ENCODE measurements around the gene ROBO1. TPM values are rescaled to one million over a fixed set of nuclear protein-coding genes. Genes with fewer than 3 reads are reported as not detected.

Gene ROBO1
- total and polyA plus RNA-seq, 2 of the 8 experiments (the other 6 are each of a cell fraction or from before 2014, with no cell fraction given), result 51.4 to 91.0 TPM

DNA sequence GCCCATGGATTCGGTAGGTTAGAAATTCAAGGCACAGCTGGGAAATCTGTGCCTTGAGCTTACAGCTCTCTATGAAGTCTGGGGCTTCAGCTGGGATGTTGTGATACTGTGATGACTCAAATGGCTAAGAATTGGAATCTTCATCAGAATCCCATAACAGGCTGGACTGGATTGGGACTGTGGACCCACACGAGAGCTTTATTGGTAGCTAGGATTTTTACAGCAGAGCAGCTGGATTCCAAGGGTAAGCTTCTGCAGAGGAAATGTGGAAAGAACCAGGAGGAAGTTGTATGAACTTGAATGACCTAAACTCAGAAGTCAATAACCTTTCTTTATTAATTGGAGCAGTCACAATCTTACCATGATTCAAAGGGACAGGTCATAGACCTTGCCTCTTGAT lies 1187.1 kb downstream of the ROBO1 start (continued):
- TF ChIP-seq, protein P1, sequence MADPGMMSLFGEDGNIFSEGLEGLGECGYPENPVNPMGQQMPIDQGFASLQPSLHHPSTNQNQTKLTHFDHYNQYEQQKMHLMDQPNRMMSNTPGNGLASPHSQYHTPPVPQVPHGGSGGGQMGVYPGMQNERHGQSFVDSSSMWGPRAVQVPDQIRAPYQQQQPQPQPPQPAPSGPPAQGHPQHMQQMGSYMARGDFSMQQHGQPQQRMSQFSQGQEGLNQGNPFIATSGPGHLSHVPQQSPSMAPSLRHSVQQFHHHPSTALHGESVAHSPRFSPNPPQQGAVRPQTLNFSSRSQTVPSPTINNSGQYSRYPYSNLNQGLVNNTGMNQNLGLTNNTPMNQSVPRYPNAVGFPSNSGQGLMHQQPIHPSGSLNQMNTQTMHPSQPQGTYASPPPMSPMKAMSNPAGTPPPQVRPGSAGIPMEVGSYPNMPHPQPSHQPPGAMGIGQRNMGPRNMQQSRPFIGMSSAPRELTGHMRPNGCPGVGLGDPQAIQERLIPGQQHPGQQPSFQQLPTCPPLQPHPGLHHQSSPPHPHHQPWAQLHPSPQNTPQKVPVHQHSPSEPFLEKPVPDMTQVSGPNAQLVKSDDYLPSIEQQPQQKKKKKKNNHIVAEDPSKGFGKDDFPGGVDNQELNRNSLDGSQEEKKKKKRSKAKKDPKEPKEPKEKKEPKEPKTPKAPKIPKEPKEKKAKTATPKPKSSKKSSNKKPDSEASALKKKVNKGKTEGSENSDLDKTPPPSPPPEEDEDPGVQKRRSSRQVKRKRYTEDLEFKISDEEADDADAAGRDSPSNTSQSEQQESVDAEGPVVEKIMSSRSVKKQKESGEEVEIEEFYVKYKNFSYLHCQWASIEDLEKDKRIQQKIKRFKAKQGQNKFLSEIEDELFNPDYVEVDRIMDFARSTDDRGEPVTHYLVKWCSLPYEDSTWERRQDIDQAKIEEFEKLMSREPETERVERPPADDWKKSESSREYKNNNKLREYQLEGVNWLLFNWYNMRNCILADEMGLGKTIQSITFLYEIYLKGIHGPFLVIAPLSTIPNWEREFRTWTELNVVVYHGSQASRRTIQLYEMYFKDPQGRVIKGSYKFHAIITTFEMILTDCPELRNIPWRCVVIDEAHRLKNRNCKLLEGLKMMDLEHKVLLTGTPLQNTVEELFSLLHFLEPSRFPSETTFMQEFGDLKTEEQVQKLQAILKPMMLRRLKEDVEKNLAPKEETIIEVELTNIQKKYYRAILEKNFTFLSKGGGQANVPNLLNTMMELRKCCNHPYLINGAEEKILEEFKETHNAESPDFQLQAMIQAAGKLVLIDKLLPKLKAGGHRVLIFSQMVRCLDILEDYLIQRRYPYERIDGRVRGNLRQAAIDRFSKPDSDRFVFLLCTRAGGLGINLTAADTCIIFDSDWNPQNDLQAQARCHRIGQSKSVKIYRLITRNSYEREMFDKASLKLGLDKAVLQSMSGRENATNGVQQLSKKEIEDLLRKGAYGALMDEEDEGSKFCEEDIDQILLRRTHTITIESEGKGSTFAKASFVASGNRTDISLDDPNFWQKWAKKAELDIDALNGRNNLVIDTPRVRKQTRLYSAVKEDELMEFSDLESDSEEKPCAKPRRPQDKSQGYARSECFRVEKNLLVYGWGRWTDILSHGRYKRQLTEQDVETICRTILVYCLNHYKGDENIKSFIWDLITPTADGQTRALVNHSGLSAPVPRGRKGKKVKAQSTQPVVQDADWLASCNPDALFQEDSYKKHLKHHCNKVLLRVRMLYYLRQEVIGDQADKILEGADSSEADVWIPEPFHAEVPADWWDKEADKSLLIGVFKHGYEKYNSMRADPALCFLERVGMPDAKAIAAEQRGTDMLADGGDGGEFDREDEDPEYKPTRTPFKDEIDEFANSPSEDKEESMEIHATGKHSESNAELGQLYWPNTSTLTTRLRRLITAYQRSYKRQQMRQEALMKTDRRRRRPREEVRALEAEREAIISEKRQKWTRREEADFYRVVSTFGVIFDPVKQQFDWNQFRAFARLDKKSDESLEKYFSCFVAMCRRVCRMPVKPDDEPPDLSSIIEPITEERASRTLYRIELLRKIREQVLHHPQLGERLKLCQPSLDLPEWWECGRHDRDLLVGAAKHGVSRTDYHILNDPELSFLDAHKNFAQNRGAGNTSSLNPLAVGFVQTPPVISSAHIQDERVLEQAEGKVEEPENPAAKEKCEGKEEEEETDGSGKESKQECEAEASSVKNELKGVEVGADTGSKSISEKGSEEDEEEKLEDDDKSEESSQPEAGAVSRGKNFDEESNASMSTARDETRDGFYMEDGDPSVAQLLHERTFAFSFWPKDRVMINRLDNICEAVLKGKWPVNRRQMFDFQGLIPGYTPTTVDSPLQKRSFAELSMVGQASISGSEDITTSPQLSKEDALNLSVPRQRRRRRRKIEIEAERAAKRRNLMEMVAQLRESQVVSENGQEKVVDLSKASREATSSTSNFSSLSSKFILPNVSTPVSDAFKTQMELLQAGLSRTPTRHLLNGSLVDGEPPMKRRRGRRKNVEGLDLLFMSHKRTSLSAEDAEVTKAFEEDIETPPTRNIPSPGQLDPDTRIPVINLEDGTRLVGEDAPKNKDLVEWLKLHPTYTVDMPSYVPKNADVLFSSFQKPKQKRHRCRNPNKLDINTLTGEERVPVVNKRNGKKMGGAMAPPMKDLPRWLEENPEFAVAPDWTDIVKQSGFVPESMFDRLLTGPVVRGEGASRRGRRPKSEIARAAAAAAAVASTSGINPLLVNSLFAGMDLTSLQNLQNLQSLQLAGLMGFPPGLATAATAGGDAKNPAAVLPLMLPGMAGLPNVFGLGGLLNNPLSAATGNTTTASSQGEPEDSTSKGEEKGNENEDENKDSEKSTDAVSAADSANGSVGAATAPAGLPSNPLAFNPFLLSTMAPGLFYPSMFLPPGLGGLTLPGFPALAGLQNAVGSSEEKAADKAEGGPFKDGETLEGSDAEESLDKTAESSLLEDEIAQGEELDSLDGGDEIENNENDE (IDR thresholded peaks at IDR 0.05; ENCODE audit: insufficient replicate concordance, low read length), result no peak
- TF ChIP-seq CTCF (IDR thresholded peaks at IDR 0.05; ENCODE audit: control extremely low read depth in 1 of 3, insufficient read depth in 1 of 3, low read depth in 1 of 3, low read length in 3 of 3) (no peak), USF2 (IDR thresholded peaks at IDR 0.05; ENCODE audit: low read length) (no peak), SUZ12 (IDR thresholded peaks at IDR 0.05; ENCODE audit: low read length) (no peak), HDAC6 (IDR thresholded peaks at IDR 0.05; ENCODE audit: low read depth, low read length) (no peak), FOSL1 (IDR thresholded peaks at IDR 0.05; ENCODE audit: insufficient read depth, low read depth, low read length) (no peak), POLR2A (IDR thresholded peaks at IDR 0.05; ENCODE audit: control extremely low read depth in 1 of 2, low read depth in 2 of 2, low read length in 2 of 2) (no peak), EGR1 (IDR thresholded peaks at IDR 0.05; ENCODE audit: borderline replicate concordance, low read depth, low read length) (no peak)
